Heart right ventricle (tissue), 16 donors: ENCODE results near the gene DNALI1. TPM values are rescaled to one million over a fixed set of nuclear protein-coding genes. Genes with fewer than 3 reads are reported as not detected.
A peak's percentile ranks its signal among the peaks of the same experiment; 100 is the strongest.

Experiments used
- ATAC-seq, 8 donors: fragments of 200-7000 bp; cut with Tn5 transposase; one replicate each; pipeline ENCODE4 v1.9.1; 2020; ENCODE audit warnings: mild to moderate bottlenecking in 8 of 8, moderate library complexity in 8 of 8, moderate number of reproducible peaks in 1 of 8
- DNase-seq, 2 donors: peaks; one replicate each; pipeline ENCODE4 v3.0.0-alpha.2; 2020
- H3K27ac ChIP-seq, 10 donors: fragments of 200-600 bp; sonication (generic) in 2 of 10; one replicate each; pipeline versions ENCODE4 v1.5.0 to v1.8.0; 2020 to 2022; ENCODE audit warnings: mild to moderate bottlenecking in 3 of 10
- H3K27me3 ChIP-seq, 7 donors: fragments of 200-600 bp; one replicate each; pipeline ENCODE4 v1.8.0; 2021 to 2022; ENCODE audit warnings: mild to moderate bottlenecking in 2 of 7
- H3K36me3 ChIP-seq, 9 donors: fragments of 200-600 bp; sonication (generic) in 1 of 9; one replicate each; pipeline versions ENCODE4 v1.5.0 to v1.8.0; 2020 to 2022; ENCODE audit warnings: mild to moderate bottlenecking in 2 of 9
- H3K4me1 ChIP-seq, 9 donors: fragments of 200-600 bp; sonication (generic) in 1 of 9; one replicate each; pipeline versions ENCODE4 v1.5.0 to v1.8.0; 2020 to 2022; ENCODE audit warnings: mild to moderate bottlenecking in 4 of 9
- H3K4me3 ChIP-seq, 10 donors: fragments of 200-600 bp; sonication (generic) in 2 of 10; one replicate each; pipeline versions ENCODE4 v1.5.0 to v1.8.0; 2020 to 2022; ENCODE audit warnings: mild to moderate bottlenecking in 7 of 10, moderate library complexity in 2 of 10
- H3K9me3 ChIP-seq, 11 donors: fragments of 200-600 bp in 10 of 11; sonication (generic) in 2 of 11; one replicate each; pipeline versions ENCODE4 v1.5.0 to v1.8.0; 2013 to 2022; ENCODE audit warnings: mild to moderate bottlenecking in 2 of 11, control low read depth in 1 of 11, moderate library complexity in 1 of 11
- WGBS, 2 donors: extraction: QIAGEN DNeasy Blood & Tissue Kit; methylation state at CpG; one replicate each; pipeline ENCODE4 v1.1.7; 2013; ENCODE audit warnings: inconsistent platforms in 1 of 2; 5-methylcytosine and 5-hydroxymethylcytosine counted together
- intact Hi-C, 10 donors: fragments of 100-400 bp; cut with DNase I; formaldehyde crosslinking; loops; one replicate each; pipeline versions ENCODE4 v1.11.1 to v1.14.2; 2022
- long read RNA-seq, 3 donors: library from polyadenylated mRNA; unstranded; transcript quantifications; one replicate each; pipeline ENCODE4 v2.0.0, GENCODE V29; 2020 to 2021
- polyA plus RNA-seq, 2 donors: library from polyadenylated mRNA; stranded (reverse); fragments of 200-250 nt; gene quantifications; one replicate each; pipeline ENCODE4 v1.2.3, GENCODE V29; 2013
- total RNA-seq, 10 donors: library from RNA; stranded (reverse); fragmentation: NEBNext Ultra II Directional in 3 of 10; extraction: Animal tissue kit (Norgen Biotek cat#: 25700) in 3 of 10; gene quantifications; one replicate each; pipeline versions ENCODE4 v1.2.1 to v1.2.4, GENCODE V29; 2021 to 2023
- TF ChIP-seq, protein P1 (sequence below), 9 donors: fragments of 200-600 bp; sonication (generic) in 2 of 9; IDR thresholded peaks; one replicate each; pipeline versions ENCODE4 v1.5.0 to v1.8.0; 2021 to 2022; ENCODE audit warnings: antibody characterized with exemption in 9 of 9, mild to moderate bottlenecking in 5 of 9, moderate library complexity in 1 of 9
- donor health status: Arrhythmogenic right ventricular cardiomyopathy.
- donor health status: ischemic (EF 13 %, LVEDD 7.1; RV severe dilation, severe dysfunction).
- donor health status: healthy with polysubstance abuse.
- donor health status: DM: no; HTN: yes; CAD: no.
- donor health status: DM: no; HTN: no; CAD: no.
- donor health status: ischemic (EF 25% LVEDD 6.9; RV normal size, moderate dysfunction).
- donor health status: ischemic (EF 25% LVEDD 5.7; RV mildly dilated, moderate dysfunction).
- donor health status: healthy.
- donor health status: DM: yes; HTN: yes; CAD: no.
- donor health status: Ischemic cardiomyopathy.
- donor health status: ischemic (EF 35%, LVEDD 5.7; RV mildly dilated, moderate dysfunction).
- donor health status: nonischemic (EF 11% LVEDD 7.7; RV severe dilation, severe dysfunction).
- donor health status: DM: yes; HTN: yes; CAD: no.
- donor health status: PGD.
- donor health status: ischemic (EF 29% LVEDD 5.4; RV normal size, mild dysfunction).
- donor health status: nonischemic (EF 23%, LVEDD 6.1; RV moderate dilation, normal function).

Gene DNALI1
- 1 to 10 TPM; 2.1 to 7.7 (median 4.0) TPM for total RNA-seq
- 1 to 10 TPM; 1.9 to 9.4 TPM for polyA plus RNA-seq
- long read RNA-seq, donor 1, partial matches to known transcripts = 0 of 3 reads
- long read RNA-seq, donor 1, other reads (novel, unspliced or antisense) = 0 of 3 reads
- long read RNA-seq, donor 2, partial matches to known transcripts = 1 of 3 reads
- long read RNA-seq, donor 2, other reads (novel, unspliced or antisense) = 0 of 3 reads
- long read RNA-seq, donor 3, partial matches to known transcripts = 0 of 2 reads
- long read RNA-seq, donor 3, other reads (novel, unspliced or antisense) = 1 of 2 reads

DNA sequence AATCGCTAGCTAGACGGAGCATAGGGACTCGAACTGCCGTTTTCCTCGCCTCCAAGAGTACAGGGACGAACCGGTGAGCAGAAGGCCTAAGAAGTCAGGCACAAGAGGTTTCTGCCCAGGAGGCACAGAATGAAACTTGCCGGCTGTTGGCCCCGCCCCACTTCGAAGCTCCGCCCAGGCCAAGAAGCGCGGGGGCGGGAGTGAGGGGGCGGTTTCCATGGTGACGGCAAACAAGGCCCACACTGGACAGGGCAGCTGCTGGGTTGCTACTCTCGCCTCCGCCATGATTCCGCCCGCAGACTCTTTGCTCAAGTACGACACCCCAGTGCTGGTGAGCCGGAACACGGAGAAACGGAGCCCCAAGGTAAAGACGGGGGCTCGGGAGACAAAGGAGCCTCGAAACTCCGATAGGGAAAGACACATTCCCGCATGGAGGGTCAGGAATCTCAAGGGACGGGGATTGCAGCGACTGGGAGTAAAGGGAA is at the start of gene DNALI1:
Gene DNALI1, plus strand, starts transcription at position 229 of the 485 bp plus-strand sequence. Its CDS starts 55 bp downstream, at position 284.
- no peaks in the 10 kb centered on the region for H3K9me3 ChIP-seq
- no peaks in the 10 kb centered on the region for H3K27me3 ChIP-seq
- peaks cover 0 to 11% (median 0%) of the 10 kb centered on the region in 9 donors for H3K36me3 ChIP-seq
- peak within 1 kb of the TSS in 9 of 10 donors; percentile 14 to 49 (median 34) for H3K4me3 ChIP-seq
- ATAC-seq = peak; percentile 73 to 92 (median 88)
- 3 to 7% methylated on average over 31 of the region's 31 CpGs for WGBS, 2 donors
- H3K4me1 ChIP-seq = peaks cover 11 to 37% (median 25%) of the 10 kb centered on the region in 9 donors
- TF ChIP-seq, protein P1, sequence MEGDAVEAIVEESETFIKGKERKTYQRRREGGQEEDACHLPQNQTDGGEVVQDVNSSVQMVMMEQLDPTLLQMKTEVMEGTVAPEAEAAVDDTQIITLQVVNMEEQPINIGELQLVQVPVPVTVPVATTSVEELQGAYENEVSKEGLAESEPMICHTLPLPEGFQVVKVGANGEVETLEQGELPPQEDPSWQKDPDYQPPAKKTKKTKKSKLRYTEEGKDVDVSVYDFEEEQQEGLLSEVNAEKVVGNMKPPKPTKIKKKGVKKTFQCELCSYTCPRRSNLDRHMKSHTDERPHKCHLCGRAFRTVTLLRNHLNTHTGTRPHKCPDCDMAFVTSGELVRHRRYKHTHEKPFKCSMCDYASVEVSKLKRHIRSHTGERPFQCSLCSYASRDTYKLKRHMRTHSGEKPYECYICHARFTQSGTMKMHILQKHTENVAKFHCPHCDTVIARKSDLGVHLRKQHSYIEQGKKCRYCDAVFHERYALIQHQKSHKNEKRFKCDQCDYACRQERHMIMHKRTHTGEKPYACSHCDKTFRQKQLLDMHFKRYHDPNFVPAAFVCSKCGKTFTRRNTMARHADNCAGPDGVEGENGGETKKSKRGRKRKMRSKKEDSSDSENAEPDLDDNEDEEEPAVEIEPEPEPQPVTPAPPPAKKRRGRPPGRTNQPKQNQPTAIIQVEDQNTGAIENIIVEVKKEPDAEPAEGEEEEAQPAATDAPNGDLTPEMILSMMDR (IDR thresholded peaks at IDR 0.05) = no peak
- peak; percentile 81 to 87 for DNase-seq
- intact Hi-C loops = no loop called here
- peak within 1 kb of the TSS in 7 of 10 donors; percentile 13 to 67 (median 42) for H3K27ac ChIP-seq

DNA sequence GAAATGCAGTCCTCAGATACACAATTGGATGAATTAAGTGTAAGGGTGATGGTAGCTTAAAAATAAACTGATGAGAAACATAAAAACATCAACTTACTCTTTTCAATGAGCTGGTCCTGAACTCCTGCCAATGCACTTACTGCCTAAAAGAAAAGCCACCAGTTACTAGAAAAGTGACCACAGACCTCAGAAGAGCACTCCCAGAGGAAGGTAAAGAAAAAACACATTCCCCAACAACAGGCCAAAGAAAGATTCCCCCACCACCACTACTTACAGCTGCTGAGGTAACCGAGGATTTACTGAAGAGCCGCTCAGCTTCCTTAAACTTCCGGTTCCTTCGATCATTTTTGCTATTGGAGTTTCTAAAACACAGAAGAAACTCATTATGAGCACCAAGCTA is 47.6 kb upstream of the DNALI1 start:
- 84 to 87% methylated on average over 4 of the region's 4 CpGs for WGBS, 2 donors
- no peaks in the 10 kb centered on the region for H3K27me3 ChIP-seq
- ATAC-seq = no peak
- no peak for DNase-seq
- no peak overlapping the region for H3K27ac ChIP-seq
- H3K4me1 ChIP-seq = peaks cover 6 to 24% (median 17%) of the 10 kb centered on the region in 9 donors
- no peaks in the 10 kb centered on the region for H3K9me3 ChIP-seq
- peaks cover 0 to 90% (median 25%) of the 10 kb centered on the region in 9 donors for H3K36me3 ChIP-seq
- TF ChIP-seq, protein P1 (IDR thresholded peaks at IDR 0.05) = no peak
- intact Hi-C loops = no loop called here
- no peak overlapping the region for H3K4me3 ChIP-seq

DNA sequence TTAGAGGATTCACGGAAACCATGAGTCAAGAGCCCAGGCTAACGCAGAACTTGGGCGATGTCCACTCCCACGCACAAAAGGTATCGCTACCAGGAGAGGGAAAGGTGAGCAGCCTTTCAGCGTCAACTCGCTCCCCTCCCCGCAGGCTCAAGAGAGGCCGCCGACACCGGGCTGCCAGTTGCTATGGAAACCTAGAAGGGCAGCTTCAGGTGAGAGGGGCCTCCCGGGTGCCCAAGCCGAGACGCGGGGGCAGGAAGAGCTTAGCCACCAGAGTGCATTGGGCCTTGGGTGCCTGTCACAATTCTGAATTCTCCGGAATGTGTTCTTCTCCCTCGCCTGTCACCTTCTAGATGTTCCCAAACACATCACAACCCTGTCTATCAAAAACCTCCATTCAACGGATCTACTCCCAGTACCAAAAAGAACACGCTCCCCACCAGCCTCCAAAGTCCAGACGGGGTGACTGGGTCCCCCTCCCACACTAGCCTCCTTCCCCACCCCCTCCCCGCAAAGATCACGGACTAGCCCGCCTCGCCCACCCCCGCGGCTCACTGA is 42.9 kb upstream of the DNALI1 start:
- intact Hi-C loops = loop anchor here in 2 of 10 donors (2.0 to 10.0 kb wide), 2 partner anchors 41 to 81 kb away; partner anchors contain the start of genes GNL2 (in 2 of the 2) and SNIP1 (in 1 of the 2)

More for the DNA sequence above, 42.9 kb upstream of the DNALI1 start:
- 3% methylated on average over 21 to 26 of the region's 26 CpGs for WGBS, 2 donors
- Histone ChIP-seq H3K36me3 (peaks cover 0 to 43% (median 7%) of the 10 kb centered on the region in 9 donors), H3K27me3 (no peaks in the 10 kb centered on the region), H3K4me3 (peak overlapping the region; percentile 59 to 96 (median 83)), H3K9me3 (no peaks in the 10 kb centered on the region), H3K4me1 (peaks cover 6 to 30% (median 20%) of the 10 kb centered on the region in 9 donors), H3K27ac (peak overlapping the region in 9 of 10 donors; percentile 88 to 99 (median 97))
- no peak for DNase-seq
- TF ChIP-seq, protein P1 (IDR thresholded peaks at IDR 0.05) = no peak
- ATAC-seq = peak in 4 of 8 donors; percentile 1 to 7 (median 3)
